Pancreas (tissue), 10 donors: ENCODE results near the gene SH3RF2. TPM values are rescaled to one million over a fixed set of nuclear protein-coding genes. Genes with fewer than 3 reads are reported as not detected.

ENCODE experiments used
- ATAC-seq, 4 donors: fragments of 200-7000 bp; cut with Tn5 transposase; one replicate each; pipeline versions ENCODE4 v1.8.0 to v1.9.1; 2020; ENCODE audit warnings: mild to moderate bottlenecking in 4 of 4, moderate library complexity in 4 of 4
- DNase-seq, 6 donors: peaks; one replicate each; pipeline ENCODE4 v3.0.0-alpha.2; 2020
- FAIRE-seq: peaks from 2 replicates; lab custom pipeline; 2012; peaks lifted over from hg19 to GRCh38; lab: Jason Lieb, UNC
- H3K27ac ChIP-seq, 4 donors: fragments of 200-600 bp; sonication (generic); 1 replicate in 3 of 4; 2 replicates in 1 of 4; pipeline versions ENCODE4 v1.5.0 to v1.8.0; 2020
- H3K27me3 ChIP-seq, 4 donors: fragments of 200-600 bp; one replicate each; pipeline ENCODE4 v1.8.0; 2021
- H3K36me3 ChIP-seq, 3 donors: fragments of 200-600 bp; sonication (generic) in 1 of 3; one replicate each; pipeline versions ENCODE4 v1.5.0 to v1.8.0; 2020 to 2021
- H3K4me1 ChIP-seq, 3 donors: fragments of 200-600 bp; one replicate each; pipeline ENCODE4 v1.8.0; 2021
- H3K4me3 ChIP-seq, 4 donors: fragments of 200-600 bp; sonication (generic) in 2 of 4; one replicate each; pipeline versions ENCODE4 v1.5.0 to v1.8.0; 2020 to 2021
- H3K9me3 ChIP-seq, 4 donors: fragments of 200-600 bp; one replicate each; pipeline ENCODE4 v1.8.0; 2021
- CTCF ChIP-seq, 4 donors: fragments of 200-600 bp; sonication (generic) in 3 of 4; IDR thresholded peaks; one replicate each; pipeline versions ENCODE4 v1.5.0 to v1.8.0; 2021; ENCODE audit warnings: antibody characterized with exemption in 4 of 4
- WGBS, 2 donors: extraction: QIAGEN DNeasy Blood & Tissue Kit; methylation state at CpG; one replicate each; pipeline ENCODE4 v1.1.7; 2013; 5-methylcytosine and 5-hydroxymethylcytosine counted together
- intact Hi-C, 3 donors: fragments of 100-400 bp; cut with DNase I; formaldehyde crosslinking; loops; one replicate each; pipeline versions ENCODE4 v1.11.1 to v1.14.2; 2022
- polyA plus RNA-seq, 2 donors: library from polyadenylated mRNA; stranded (reverse); fragments of 200-250 nt; gene quantifications; one replicate each; pipeline ENCODE4 v1.2.3, GENCODE V29; 2013
- total RNA-seq, 6 donors: library from RNA; stranded (reverse); fragmentation: NEBNext Ultra II Directional in 4 of 6; extraction: Animal tissue kit (Norgen Biotek cat#: 25700) in 4 of 6; gene quantifications; one replicate each; pipeline versions ENCODE4 v1.2.1 to v1.2.4, GENCODE V29; 2021 to 2023
- donor health status: healthy with polysubstance abuse.
- donor health status: DM: no; HTN: no; CAD: no; lungs with moderate emphysema.
- donor health status: DM: no; HTN: no; CAD: no.
- donor health status: control.
- donor health status: control.
- donor health status: Bipolar disorder and iron deficiency.
- donor health status: DM: yes; HTN: yes; CAD: no.
- donor health status: DM: no; HTN: no; CAD: no.
- donor health status: DM: no; HTN: no; CAD: no.
- donor health status: DM: yes; HTN: yes; CAD: no.

The SH3RF2 gene
- total and polyA plus RNA-seq, 8 donors: 6.3 to 22.4 (median 12.8) TPM

GRCh38 chr5:146079695-146080373, 143.5 kb downstream of the SH3RF2 start:
- intact Hi-C loops: no loop called here
- H3K27ac ChIP-seq: no peak overlapping the region
- DNase-seq (no peak), ATAC-seq (no peak), FAIRE-seq (no peak)
- no peaks in the 10 kb centered on the region for H3K4me1 ChIP-seq
- no peak for TF ChIP-seq CTCF (IDR thresholded peaks at IDR 0.05)
- 80 to 81% methylated on average over 7 of the region's 7 CpGs for WGBS, 2 donors
- no peaks in the 10 kb centered on the region for H3K36me3 ChIP-seq
- H3K4me3 ChIP-seq: no peak overlapping the region
- no peaks in the 10 kb centered on the region for H3K9me3 ChIP-seq
- no peaks in the 10 kb centered on the region for H3K27me3 ChIP-seq

- WGBS, 2 donors: 50 to 56% methylated on average over 6 of the region's 6 CpGs
- ATAC-seq: no peak
- no peaks in the 10 kb centered on the region for H3K9me3 ChIP-seq
- TF ChIP-seq CTCF (IDR thresholded peaks at IDR 0.05): no peak
- no peak for DNase-seq
- no peak for FAIRE-seq
- H3K27ac ChIP-seq: no peak overlapping the region
- H3K27me3 ChIP-seq: no peaks in the 10 kb centered on the region
- no peak overlapping the region for H3K4me3 ChIP-seq
- no peaks in the 10 kb centered on the region for H3K36me3 ChIP-seq
- intact Hi-C loops: no loop called here
- no peaks in the 10 kb centered on the region for H3K4me1 ChIP-seq
Observed at GRCh38 chr5:146081556-146081955, 145.2 kb downstream of the SH3RF2 start.

GRCh38 chr5:146082798-146083197, 146.4 kb downstream of the SH3RF2 start:
- H3K4me1 ChIP-seq: no peaks in the 10 kb centered on the region
- WGBS, 2 donors: 83 to 88% methylated on average over 3 of the region's 3 CpGs
- intact Hi-C loops: no loop called here
- H3K9me3 ChIP-seq: no peaks in the 10 kb centered on the region
- DNase-seq (no peak), ATAC-seq (no peak), FAIRE-seq (no peak)
- no peak for TF ChIP-seq CTCF (IDR thresholded peaks at IDR 0.05)
- H3K27ac ChIP-seq: no peak overlapping the region
- H3K4me3 ChIP-seq: no peak overlapping the region
- no peaks in the 10 kb centered on the region for H3K36me3 ChIP-seq
- no peaks in the 10 kb centered on the region for H3K27me3 ChIP-seq

GRCh38 chr5:146084376-146084775, 148.0 kb downstream of the SH3RF2 start:
- no peak overlapping the region for H3K27ac ChIP-seq
- no peaks in the 10 kb centered on the region for H3K27me3 ChIP-seq
- no peak for FAIRE-seq
- no peaks in the 10 kb centered on the region for H3K4me1 ChIP-seq
- H3K4me3 ChIP-seq: no peak overlapping the region
- intact Hi-C loops: no loop called here
- WGBS, 2 donors: 82 to 85% methylated on average over 4 of the region's 4 CpGs
- TF ChIP-seq CTCF (IDR thresholded peaks at IDR 0.05): no peak
- H3K36me3 ChIP-seq: no peaks in the 10 kb centered on the region
- H3K9me3 ChIP-seq: no peaks in the 10 kb centered on the region
- ATAC-seq: no peak
- no peak for DNase-seq

GRCh38 chr5:146088098-146088497, 151.7 kb downstream of the SH3RF2 start:
- Histone ChIP-seq H3K9me3 (no peaks in the 10 kb centered on the region), H3K27ac (no peak overlapping the region), H3K36me3 (no peaks in the 10 kb centered on the region), H3K4me3 (no peak overlapping the region), H3K4me1 (no peaks in the 10 kb centered on the region), H3K27me3 (no peaks in the 10 kb centered on the region)
- WGBS, 2 donors: 88 to 99% methylated on average over 3 of the region's 3 CpGs
- no peak for TF ChIP-seq CTCF (IDR thresholded peaks at IDR 0.05)
- DNase-seq: no peak
- no peak for ATAC-seq
- intact Hi-C loops: no loop called here
- no peak for FAIRE-seq
